OCI-LY1 (cell line): ENCODE results near the gene FAM222A.

ENCODE experiments used
- EZH2 ChIP-seq: fragments of 200-600 bp; sonication (generic), shearing (Covaris generic); IDR thresholded peaks from 2 replicates; pipeline ENCODE4 v1.8.0; 2017; ENCODE audit warnings: borderline replicate concordance, mixed run types, mild to moderate bottlenecking, antibody characterized with exemption, low read length, moderate library complexity, mixed read lengths
- TF ChIP-seq, protein P1 (sequence below): fragments of 200-600 bp; sonication (generic), shearing (Covaris generic); IDR thresholded peaks from 2 replicates; pipeline ENCODE4 v1.5.1; 2017; ENCODE audit warnings: mild to moderate bottlenecking, antibody characterized with exemption, low read length, moderate library complexity, mixed read lengths

DNA sequence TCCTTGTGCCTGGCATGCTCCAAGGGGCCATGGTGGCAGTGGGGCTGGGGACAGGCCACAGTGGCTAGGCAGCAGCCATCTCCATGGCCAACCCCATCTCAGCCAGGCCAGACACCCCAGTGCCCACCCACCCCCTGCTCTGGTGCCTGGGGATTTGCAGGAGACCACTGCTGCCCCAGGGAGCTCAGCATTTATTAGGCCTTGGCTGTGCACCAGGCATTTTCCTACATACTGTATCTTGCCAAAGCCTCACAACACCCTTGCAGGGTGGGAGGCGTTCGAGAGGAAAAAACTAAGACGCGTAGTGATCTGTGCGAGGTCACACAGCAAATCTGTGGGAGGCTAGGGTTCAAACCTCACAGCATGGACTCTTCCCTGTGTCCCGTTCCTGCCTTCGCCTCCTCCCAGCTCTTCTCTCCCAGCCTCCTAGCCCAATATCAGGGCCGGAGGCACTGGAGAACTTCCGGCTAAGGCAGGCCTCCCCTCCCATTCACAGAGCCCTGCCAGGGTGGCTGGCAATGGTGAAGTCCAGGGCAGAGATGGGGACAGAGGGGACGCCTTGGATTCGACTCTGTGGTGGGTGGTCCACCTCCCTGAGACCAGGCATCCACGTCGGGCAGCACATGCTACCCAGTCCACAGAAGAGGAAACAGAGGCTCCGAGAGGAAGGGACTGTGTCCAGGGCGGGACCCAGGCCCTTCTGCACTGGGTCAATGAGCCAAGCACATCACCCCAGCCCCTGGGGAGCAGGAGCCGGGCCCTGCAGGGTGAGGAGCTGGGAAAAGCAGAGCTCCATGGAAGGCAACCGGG, 57.4 kb downstream of the FAM222A start:
- TF ChIP-seq, protein P1, sequence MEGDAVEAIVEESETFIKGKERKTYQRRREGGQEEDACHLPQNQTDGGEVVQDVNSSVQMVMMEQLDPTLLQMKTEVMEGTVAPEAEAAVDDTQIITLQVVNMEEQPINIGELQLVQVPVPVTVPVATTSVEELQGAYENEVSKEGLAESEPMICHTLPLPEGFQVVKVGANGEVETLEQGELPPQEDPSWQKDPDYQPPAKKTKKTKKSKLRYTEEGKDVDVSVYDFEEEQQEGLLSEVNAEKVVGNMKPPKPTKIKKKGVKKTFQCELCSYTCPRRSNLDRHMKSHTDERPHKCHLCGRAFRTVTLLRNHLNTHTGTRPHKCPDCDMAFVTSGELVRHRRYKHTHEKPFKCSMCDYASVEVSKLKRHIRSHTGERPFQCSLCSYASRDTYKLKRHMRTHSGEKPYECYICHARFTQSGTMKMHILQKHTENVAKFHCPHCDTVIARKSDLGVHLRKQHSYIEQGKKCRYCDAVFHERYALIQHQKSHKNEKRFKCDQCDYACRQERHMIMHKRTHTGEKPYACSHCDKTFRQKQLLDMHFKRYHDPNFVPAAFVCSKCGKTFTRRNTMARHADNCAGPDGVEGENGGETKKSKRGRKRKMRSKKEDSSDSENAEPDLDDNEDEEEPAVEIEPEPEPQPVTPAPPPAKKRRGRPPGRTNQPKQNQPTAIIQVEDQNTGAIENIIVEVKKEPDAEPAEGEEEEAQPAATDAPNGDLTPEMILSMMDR, result no peak
- no peak for TF ChIP-seq EZH2
